GM12878 (cell line): Measurements from ENCODE around the gene ETS1. TPM values are rescaled to one million over a fixed set of nuclear protein-coding genes. Genes with fewer than 3 reads are reported as not detected.

Experiments used
- ATAC-seq: fragments of 200-7000 bp; cut with Tn5 transposase; 3 replicates; pipeline ENCODE4 v1.9.1; 2020; ENCODE audit warnings: mild to moderate bottlenecking, moderate library complexity
- BruUV-seq: library from RNA; stranded (reverse); fragments of 400-500 nt; replicated peaks from 2 replicates; lab custom pipeline; 2021; lab: Mats Ljungman, UMichigan
- CTCF ChIA-PET: fragments of 300-600 bp; sonication (Branson Sonifier 250); formaldehyde crosslinking; extraction: SDS; loops from one replicate; lab custom pipeline; 2021; ENCODE audit warnings: inconsistent platforms; lab: Yijun Ruan, JAX
- POLR2A ChIA-PET: fragments of 350-600 bp; formaldehyde crosslinking; extraction: SDS; loops from one replicate; lab custom pipeline; 2021; ENCODE audit warnings: inconsistent platforms; lab: Charles Lee
- RAD21 ChIA-PET: fragments of 300-600 bp; sonication (Branson Sonifier 250); formaldehyde crosslinking; loops from one replicate; lab custom pipeline; 2023; ENCODE audit warnings: antibody characterized with exemption; ENCODE audit not compliant: unreplicated experiment; lab: Charles Lee
- SMC1A ChIA-PET: fragments of 300-600 bp; sonication (Branson Sonifier 250); formaldehyde crosslinking; loops from one replicate; lab custom pipeline; 2023; ENCODE audit not compliant: unreplicated experiment, uncharacterized antibody; lab: Charles Lee
- DNase-seq: peaks from one replicate; pipeline ENCODE4 v3.0.0-alpha.2; 2011; ENCODE audit warnings: low read depth, low spot score
- FAIRE-seq: peaks from 3 replicates; lab custom pipeline; 2011; peaks lifted over from hg19 to GRCh38; lab: Jason Lieb, UNC
- H2AFZ ChIP-seq: 2 replicates; pipeline ENCODE4 v1.6.0; 2011; ENCODE audit warnings: low read depth, low read length, control low read depth; ENCODE audit not compliant: control insufficient read depth
- H3K27ac ChIP-seq: 2 replicates; pipeline ENCODE4 v1.5.1; 2011; ENCODE audit warnings: control low read depth; ENCODE audit not compliant: control insufficient read depth, insufficient read depth
- H3K27me3 ChIP-seq, 2 experiments: replicated peaks in 1 of 2; 2 replicates each; pipeline versions ENCODE4 v1.6.0 to v1.6.1; 2011; ENCODE audit warnings: low read length in 1 of 2; ENCODE audit not compliant: control insufficient read depth in 2 of 2, insufficient read depth in 2 of 2
- H3K36me3 ChIP-seq, 2 experiments: 2 replicates each; pipeline ENCODE4 v1.5.1; 2011; ENCODE audit warnings: low read length in 1 of 2; ENCODE audit not compliant: control insufficient read depth in 2 of 2, insufficient read depth in 2 of 2
- H3K4me1 ChIP-seq: 2 replicates; pipeline ENCODE4 v1.6.1; 2011; ENCODE audit warnings: mild to moderate bottlenecking, low read length, moderate library complexity, mixed read lengths; ENCODE audit not compliant: control insufficient read depth, insufficient read depth
- H3K4me2 ChIP-seq: 2 replicates; pipeline ENCODE4 v1.6.0; 2011; ENCODE audit warnings: control low read depth; ENCODE audit not compliant: control insufficient read depth, insufficient read depth
- H3K4me3 ChIP-seq: fragments of 200-600 bp; sonication (generic); 2 replicates; pipeline ENCODE4 v1.5.1; 2016
- H3K79me2 ChIP-seq: 2 replicates; pipeline ENCODE4 v1.6.0; 2011; ENCODE audit warnings: low read length; ENCODE audit not compliant: control insufficient read depth, insufficient read depth
- H3K9ac ChIP-seq: 2 replicates; pipeline ENCODE4 v1.8.0; 2011; ENCODE audit warnings: low read length, control low read depth, mixed read lengths; ENCODE audit not compliant: control insufficient read depth, insufficient read depth
- H3K9me3 ChIP-seq: replicated peaks from 3 replicates; pipeline ENCODE4 v1.5.1; 2011; ENCODE audit warnings: mild to moderate bottlenecking, low read length; ENCODE audit not compliant: control insufficient read depth, insufficient read depth
- H4K20me1 ChIP-seq: 2 replicates; pipeline ENCODE4 v1.6.0; 2011; ENCODE audit not compliant: control insufficient read depth, insufficient read depth
- BACH1 ChIP-seq: fragments of 450-650 bp; IDR thresholded peaks from 2 replicates; pipeline ENCODE4 v1.6.1; 2017; ENCODE audit warnings: mild to moderate bottlenecking, borderline replicate concordance
- FOS ChIP-seq: IDR thresholded peaks from 3 replicates; pipeline ENCODE4 v1.6.1; 2011; ENCODE audit warnings: borderline replicate concordance; ENCODE audit not compliant: insufficient read length; ENCODE audit errors: extremely low read depth
- FOXM1 ChIP-seq: IDR thresholded peaks from 2 replicates; pipeline ENCODE4 v1.6.1; 2012; ENCODE audit warnings: low read depth, mild to moderate bottlenecking, inconsistent platforms, low read length, moderate library complexity
- GATAD2B ChIP-seq: fragments of 450-650 bp; conservative IDR thresholded peaks from 2 replicates; pipeline ENCODE4 v1.6.1; 2017; ENCODE audit warnings: low read depth, mild to moderate bottlenecking, moderate library complexity
- IRF4 ChIP-seq: IDR thresholded peaks from 2 replicates; pipeline ENCODE4 v1.6.1; 2011; ENCODE audit warnings: low read depth, low read length
- POLR2AphosphoS5 ChIP-seq: IDR thresholded peaks from 2 replicates; pipeline ENCODE4 v1.6.1; 2011; ENCODE audit warnings: mild to moderate bottlenecking, low read length, inconsistent platforms
- SMC3 ChIP-seq: IDR thresholded peaks from 2 replicates; pipeline ENCODE4 v1.6.1; 2011; ENCODE audit warnings: low read length, improper control_type of control experiment, borderline replicate concordance
- SPI1 ChIP-seq: IDR thresholded peaks from 2 replicates; pipeline ENCODE4 v1.6.1; 2011; ENCODE audit warnings: low read depth, mild to moderate bottlenecking, low read length, moderate library complexity, borderline replicate concordance; ENCODE audit not compliant: insufficient read depth
- SREBF2 ChIP-seq: IDR thresholded peaks from 2 replicates; pipeline ENCODE4 v1.6.1; 2012; ENCODE audit warnings: mild to moderate bottlenecking, low read length
- WRNIP1 ChIP-seq: IDR thresholded peaks from 2 replicates; pipeline ENCODE4 v1.6.1; 2011; ENCODE audit warnings: low read depth, low read length, improper control_type of control experiment, borderline replicate concordance
- WGBS: methylation state at CpG from one replicate; pipeline ENCODE4 v1.1.6; 2016; ENCODE audit warnings: low lambda C conversion rate; ENCODE audit not compliant: insufficient replicate concordance, insufficient coverage; ENCODE audit errors: missing lambda C conversion rate; 5-methylcytosine and 5-hydroxymethylcytosine counted together
- in situ Hi-C: fragments of 300-500 bp; cut with MboI; formaldehyde crosslinking; loops from 9 replicates; pipeline ENCODE4 v1.14.3; 2018; ENCODE audit warnings: mixed read lengths
- intact Hi-C: fragments of 100-400 bp; cut with micrococcal nuclease; formaldehyde crosslinking; loops from one replicate; pipeline ENCODE4 v1.14.2; 2022; ENCODE audit not compliant: unreplicated experiment
- polyA plus RNA-seq, 11 experiments: library from polyadenylated mRNA; depleted of rRNA in 4 of 11; unstranded in 6 of 11; stranded (reverse) in 5 of 11; fragments of >200 nt; fragmentation: Nextera tagmentation in 4 of 11; fragmentation: Illumina TruSeq in 1 of 11; extraction: Ambion mirVana in 4 of 11; extraction: Trizol in 1 of 11; gene quantifications; 1 replicate in 1 of 11; 2 replicates in 10 of 11; pipeline versions ENCODE4 v1.2.1 to v1.2.3, GENCODE V29; 2011 to 2016; ENCODE audit warnings: inconsistent platforms in 2 of 11, missing spikeins in 2 of 11, low read depth in 1 of 11
- total RNA-seq, 4 experiments: library from RNA; depleted of rRNA in 3 of 4; stranded (reverse); fragments of >200 nt in 3 of 4; fragmentation: Illumina TruSeq in 1 of 4; extraction: Trizol in 1 of 4; gene quantifications; 2 replicates each; pipeline versions ENCODE4 v1.2.1 to v1.2.3, GENCODE V29; 2013 to 2021
- TF ChIP-seq, protein P1 (sequence below): fragments of 450-650 bp; IDR thresholded peaks from 2 replicates; pipeline ENCODE4 v1.6.1; 2017; ENCODE audit warnings: mild to moderate bottlenecking, moderate library complexity

The ETS1 gene
- total and polyA plus RNA-seq, 10 of the 15 experiments (the other 5 are each of a cell fraction or from before 2014, with no cell fraction given), result 12.5 to 112 (median 55.5) TPM

GRCh38 chr11:128594226-128594625 lies 6.9 kb upstream of the ETS1 start:
- ChIA-PET SMC1A (interaction anchor here (1.0 to 1.3 kb wide), 3 partner anchors 14 to 24 kb away, joined by 3 to 5 read pairs (median 4); no protein-coding TSS in a partner anchor), POLR2A (no interaction called here), CTCF (interaction anchor here (1.1 kb wide), 1 partner anchor 38 kb away, joined by 3 read pairs; no protein-coding TSS in a partner anchor), RAD21 (no interaction called here)
- Histone ChIP-seq H3K27ac (no peak overlapping the region), H3K4me2 (no peak overlapping the region), H2AFZ (no peak overlapping the region), H3K4me3 (no peak overlapping the region), H3K4me1 (no peaks in the 10 kb centered on the region), H4K20me1 (no peaks in the 10 kb centered on the region), H3K36me3 (no peaks in the 10 kb centered on the region), H3K9me3 (no peaks in the 10 kb centered on the region), H3K79me2 (no peaks in the 10 kb centered on the region), H3K9ac (no peak overlapping the region), H3K27me3 (no peaks in the 10 kb centered on the region; a peak in 1 of 4 replicates)
- no peak for DNase-seq
- no peak for ATAC-seq
- in situ Hi-C loops, result no loop called here
- FAIRE-seq, result no peak
- 71% methylated on average over 1 of the region's 1 CpG for WGBS
- TF ChIP-seq IRF4 (no peak), BACH1 (no peak)
- BruUV-seq, result no TSS peak
- intact Hi-C loops, result no loop called here

DNA sequence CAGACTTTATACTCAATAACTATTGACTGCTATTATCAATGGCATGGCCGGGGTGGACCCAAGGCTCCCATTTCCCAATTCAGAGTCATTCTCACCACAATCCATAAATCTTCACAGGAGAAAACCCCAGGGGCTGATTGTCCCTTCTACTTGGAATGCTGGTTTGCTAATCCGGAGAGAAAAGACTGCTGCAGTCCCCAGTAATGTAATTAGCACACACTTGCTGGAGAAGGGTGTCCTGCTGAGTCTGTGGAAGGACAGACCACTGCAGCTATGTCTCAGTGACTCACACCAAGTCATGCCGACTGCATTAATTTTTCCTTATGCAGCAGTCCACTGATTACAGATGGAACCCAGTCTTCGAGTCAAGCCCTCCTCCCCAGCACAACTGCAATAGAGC lies 5.9 kb upstream of the ETS1 start:
- 50% methylated on average over 4 of the region's 4 CpGs for WGBS
- Histone ChIP-seq H3K4me2 (no peak overlapping the region), H3K9ac (no peak overlapping the region), H3K27ac (no peak overlapping the region), H4K20me1 (no peaks in the 10 kb centered on the region), H3K4me1 (no peaks in the 10 kb centered on the region), H3K36me3 (no peaks in the 10 kb centered on the region), H3K4me3 (no peak overlapping the region), H3K9me3 (no peaks in the 10 kb centered on the region), H3K79me2 (no peaks in the 10 kb centered on the region), H2AFZ (no peak overlapping the region), H3K27me3 (no peaks in the 10 kb centered on the region; a peak in 1 of 4 replicates)
- ChIA-PET POLR2A (no interaction called here), SMC1A (interaction anchor here (1.0 to 1.3 kb wide), 3 partner anchors 11 to 23 kb away, joined by 3 to 4 read pairs (median 3); no protein-coding TSS in a partner anchor), RAD21 (no interaction called here), CTCF (interaction anchor here (1.2 to 1.6 kb wide), 2 partner anchors 10 to 37 kb away, joined by 3 to 9 read pairs; no protein-coding TSS in a partner anchor)
- intact Hi-C loops, result no loop called here
- ATAC-seq (no peak), DNase-seq (no peak), FAIRE-seq (no peak)
- BruUV-seq, result no TSS peak
- in situ Hi-C loops, result no loop called here
- no peak for TF ChIP-seq WRNIP1
- TF ChIP-seq FOS, result no peak
- no peak for TF ChIP-seq SMC3
- no peak for TF ChIP-seq POLR2AphosphoS5
- TF ChIP-seq SPI1, result no peak
- no peak for TF ChIP-seq SREBF2
- no peak for TF ChIP-seq GATAD2B
- no peak for TF ChIP-seq FOXM1
- TF ChIP-seq, protein P1, sequence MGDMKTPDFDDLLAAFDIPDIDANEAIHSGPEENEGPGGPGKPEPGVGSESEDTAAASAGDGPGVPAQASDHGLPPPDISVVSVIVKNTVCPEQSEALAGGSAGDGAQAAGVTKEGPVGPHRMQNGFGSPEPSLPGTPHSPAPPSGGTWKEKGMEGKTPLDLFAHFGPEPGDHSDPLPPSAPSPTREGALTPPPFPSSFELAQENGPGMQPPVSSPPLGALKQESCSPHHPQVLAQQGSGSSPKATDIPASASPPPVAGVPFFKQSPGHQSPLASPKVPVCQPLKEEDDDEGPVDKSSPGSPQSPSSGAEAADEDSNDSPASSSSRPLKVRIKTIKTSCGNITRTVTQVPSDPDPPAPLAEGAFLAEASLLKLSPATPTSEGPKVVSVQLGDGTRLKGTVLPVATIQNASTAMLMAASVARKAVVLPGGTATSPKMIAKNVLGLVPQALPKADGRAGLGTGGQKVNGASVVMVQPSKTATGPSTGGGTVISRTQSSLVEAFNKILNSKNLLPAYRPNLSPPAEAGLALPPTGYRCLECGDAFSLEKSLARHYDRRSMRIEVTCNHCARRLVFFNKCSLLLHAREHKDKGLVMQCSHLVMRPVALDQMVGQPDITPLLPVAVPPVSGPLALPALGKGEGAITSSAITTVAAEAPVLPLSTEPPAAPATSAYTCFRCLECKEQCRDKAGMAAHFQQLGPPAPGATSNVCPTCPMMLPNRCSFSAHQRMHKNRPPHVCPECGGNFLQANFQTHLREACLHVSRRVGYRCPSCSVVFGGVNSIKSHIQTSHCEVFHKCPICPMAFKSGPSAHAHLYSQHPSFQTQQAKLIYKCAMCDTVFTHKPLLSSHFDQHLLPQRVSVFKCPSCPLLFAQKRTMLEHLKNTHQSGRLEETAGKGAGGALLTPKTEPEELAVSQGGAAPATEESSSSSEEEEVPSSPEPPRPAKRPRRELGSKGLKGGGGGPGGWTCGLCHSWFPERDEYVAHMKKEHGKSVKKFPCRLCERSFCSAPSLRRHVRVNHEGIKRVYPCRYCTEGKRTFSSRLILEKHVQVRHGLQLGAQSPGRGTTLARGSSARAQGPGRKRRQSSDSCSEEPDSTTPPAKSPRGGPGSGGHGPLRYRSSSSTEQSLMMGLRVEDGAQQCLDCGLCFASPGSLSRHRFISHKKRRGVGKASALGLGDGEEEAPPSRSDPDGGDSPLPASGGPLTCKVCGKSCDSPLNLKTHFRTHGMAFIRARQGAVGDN, result no peak
